Activated naive CD4-positive, alpha-beta T cell treated with anti-CD3 and anti-CD28 coated beads, Interleukin-2, amount 10 ng/mL, durations not matched to agents 7 days and 5 days (primary cell): ENCODE measurements around the gene FAM83F.
A peak's percentile ranks its signal among the peaks of the same experiment; 100 is the strongest.

Experiments used
- CTCF ChIA-PET: fragments of 350-600 bp; sonication (Branson Sonifier 250); formaldehyde crosslinking; loops from one replicate; lab custom pipeline; 2021; ENCODE audit warnings: antibody characterized with exemption; lab: Charles Lee
- DNase-seq: peaks from one replicate; pipeline ENCODE4 v3.0.0-alpha.2; 2020
- H3K27ac Mint-ChIP-seq: one replicate; pipeline ENCODE4 v1.8.0; 2021; ENCODE audit warnings: mild to moderate bottlenecking, moderate library complexity, mixed read lengths
- H3K27me3 Mint-ChIP-seq: one replicate; pipeline ENCODE4 v1.8.0; 2021; ENCODE audit warnings: mild to moderate bottlenecking, mixed read lengths
- H3K36me3 Mint-ChIP-seq: one replicate; pipeline ENCODE4 v1.8.0; 2021; ENCODE audit warnings: mixed read lengths
- H3K4me1 Mint-ChIP-seq: one replicate; pipeline ENCODE4 v1.8.0; 2021; ENCODE audit warnings: mixed read lengths
- H3K4me3 Mint-ChIP-seq: one replicate; pipeline ENCODE4 v1.8.0; 2021; ENCODE audit warnings: mild to moderate bottlenecking, moderate library complexity, mixed read lengths
- H3K9me3 Mint-ChIP-seq: one replicate; pipeline ENCODE4 v1.8.0; 2021; ENCODE audit warnings: mixed read lengths

The FAM83F gene

GRCh38 chr22:40044870-40045834 lies 50.4 kb downstream of the FAM83F start:
- peak overlapping the region; percentile 86 for H3K4me3 Mint-ChIP-seq
- peak; percentile 84 for DNase-seq
- peaks cover 45% of the 10 kb centered on the region for H3K4me1 Mint-ChIP-seq
- no peaks in the 10 kb centered on the region for H3K9me3 Mint-ChIP-seq
- peaks cover 13% of the 10 kb centered on the region for H3K27me3 Mint-ChIP-seq
- CTCF ChIA-PET = interaction anchor here (0.6 to 2.4 kb wide), 8 partner anchors 9 to 511 kb away, joined by 3 to 28 read pairs (median 5); partner anchors contain the start of gene TNRC6B
- H3K27ac Mint-ChIP-seq = peak overlapping the region; percentile 97
- H3K36me3 Mint-ChIP-seq = peaks cover 9% of the 10 kb centered on the region

GRCh38 chr22:40046126-40046525 lies 51.4 kb downstream of the FAM83F start:
- Mint-ChIP-seq H3K4me3 (peak overlapping the region; percentile 75), H3K27me3 (peaks cover 5% of the 10 kb centered on the region), H3K9me3 (no peaks in the 10 kb centered on the region), H3K4me1 (peaks cover 53% of the 10 kb centered on the region), H3K36me3 (peaks cover 13% of the 10 kb centered on the region), H3K27ac (peak overlapping the region; percentile 84)
- DNase-seq = no peak
- CTCF ChIA-PET = interaction anchor here (1.0 kb wide), 1 partner anchor 302 kb away, joined by 6 read pairs; no protein-coding TSS in a partner anchor

GRCh38 chr22:40050258-40050657 lies 55.5 kb downstream of the FAM83F start:
- Mint-ChIP-seq H3K27me3 (no peaks in the 10 kb centered on the region), H3K9me3 (no peaks in the 10 kb centered on the region), H3K27ac (peak overlapping the region; percentile 83), H3K4me1 (peaks cover 73% of the 10 kb centered on the region), H3K36me3 (peaks cover 16% of the 10 kb centered on the region), H3K4me3 (no peak overlapping the region)
- CTCF ChIA-PET = no interaction called here
- DNase-seq = no peak

GRCh38 chr22:40051322-40051721 lies 56.6 kb downstream of the FAM83F start:
- Mint-ChIP-seq H3K27me3 (no peaks in the 10 kb centered on the region), H3K27ac (peak overlapping the region; percentile 42), H3K4me3 (no peak overlapping the region), H3K4me1 (peaks cover 77% of the 10 kb centered on the region), H3K36me3 (peaks cover 19% of the 10 kb centered on the region), H3K9me3 (no peaks in the 10 kb centered on the region)
- no peak for DNase-seq
- CTCF ChIA-PET = interaction anchor here (0.8 to 1.5 kb wide), 2 partner anchors 143 to 296 kb away, joined by 5 to 7 read pairs; no protein-coding TSS in a partner anchor

GRCh38 chr22:40053460-40053859 lies 58.7 kb downstream of the FAM83F start:
- no peak for DNase-seq
- H3K4me3 Mint-ChIP-seq = no peak overlapping the region
- peaks cover 84% of the 10 kb centered on the region for H3K4me1 Mint-ChIP-seq
- H3K27ac Mint-ChIP-seq = no peak overlapping the region
- CTCF ChIA-PET = interaction anchor here (0.6 to 1.5 kb wide), 3 partner anchors 18 to 295 kb away, joined by 3 to 4 read pairs (median 4); no protein-coding TSS in a partner anchor
- no peaks in the 10 kb centered on the region for H3K9me3 Mint-ChIP-seq
- peaks cover 21% of the 10 kb centered on the region for H3K36me3 Mint-ChIP-seq
- H3K27me3 Mint-ChIP-seq = no peaks in the 10 kb centered on the region

GRCh38 chr22:40054486-40054885 lies 59.7 kb downstream of the FAM83F start:
- peaks cover 19% of the 10 kb centered on the region for H3K36me3 Mint-ChIP-seq
- CTCF ChIA-PET = interaction anchor here (0.7 to 2.1 kb wide), 4 partner anchors 10 to 672 kb away, joined by 3 to 4 read pairs (median 4); no protein-coding TSS in a partner anchor
- no peaks in the 10 kb centered on the region for H3K27me3 Mint-ChIP-seq
- H3K4me1 Mint-ChIP-seq = peaks cover 87% of the 10 kb centered on the region
- H3K9me3 Mint-ChIP-seq = no peaks in the 10 kb centered on the region
- DNase-seq = no peak
- peak overlapping the region; percentile 97 for H3K27ac Mint-ChIP-seq
- no peak overlapping the region for H3K4me3 Mint-ChIP-seq

GRCh38 chr22:40055143-40055883 lies 60.6 kb downstream of the FAM83F start:
- Mint-ChIP-seq H3K27ac (peak overlapping the region; percentile 97), H3K4me3 (peak overlapping the region; percentile 61), H3K27me3 (no peaks in the 10 kb centered on the region), H3K9me3 (no peaks in the 10 kb centered on the region), H3K36me3 (peaks cover 17% of the 10 kb centered on the region), H3K4me1 (peaks cover 80% of the 10 kb centered on the region)
- CTCF ChIA-PET = interaction anchor here (0.7 to 2.1 kb wide), 5 partner anchors 32 to 671 kb away, joined by 3 to 4 read pairs (median 4); partner anchors contain the start of gene TNRC6B
- DNase-seq = peak; percentile 35

GRCh38 chr22:40056154-40056553 lies 61.4 kb downstream of the FAM83F start:
- Mint-ChIP-seq H3K36me3 (peaks cover 14% of the 10 kb centered on the region), H3K27ac (peak overlapping the region; percentile 97), H3K4me1 (peaks cover 72% of the 10 kb centered on the region), H3K9me3 (no peaks in the 10 kb centered on the region), H3K27me3 (no peaks in the 10 kb centered on the region), H3K4me3 (peak overlapping the region; percentile 61)
- no peak for DNase-seq
- CTCF ChIA-PET = interaction anchor here (0.9 to 2.1 kb wide), 6 partner anchors 31 to 138 kb away, joined by 3 to 4 read pairs (median 3); partner anchors contain the start of gene TNRC6B

GRCh38 chr22:40056559-40056958 lies 61.8 kb downstream of the FAM83F start:
- Mint-ChIP-seq H3K4me3 (no peak overlapping the region), H3K36me3 (peaks cover 10% of the 10 kb centered on the region), H3K27me3 (no peaks in the 10 kb centered on the region), H3K9me3 (no peaks in the 10 kb centered on the region), H3K27ac (peak overlapping the region; percentile 97), H3K4me1 (peaks cover 68% of the 10 kb centered on the region)
- DNase-seq = no peak
- CTCF ChIA-PET = interaction anchor here (0.6 to 1.3 kb wide), 4 partner anchors 31 to 292 kb away, joined by 3 to 4 read pairs (median 3); no protein-coding TSS in a partner anchor

GRCh38 chr22:40057652-40058051 lies 62.9 kb downstream of the FAM83F start:
- no peak for DNase-seq
- Mint-ChIP-seq H3K4me1 (peaks cover 61% of the 10 kb centered on the region), H3K27ac (peak overlapping the region; percentile 35), H3K9me3 (no peaks in the 10 kb centered on the region), H3K27me3 (no peaks in the 10 kb centered on the region), H3K36me3 (peaks cover 9% of the 10 kb centered on the region), H3K4me3 (no peak overlapping the region)
- CTCF ChIA-PET = no interaction called here

GRCh38 chr22:40058265-40058664 lies 63.5 kb downstream of the FAM83F start:
- H3K36me3 Mint-ChIP-seq = peaks cover 8% of the 10 kb centered on the region
- H3K9me3 Mint-ChIP-seq = no peaks in the 10 kb centered on the region
- no peaks in the 10 kb centered on the region for H3K27me3 Mint-ChIP-seq
- CTCF ChIA-PET = interaction anchor here (0.9 kb wide), 1 partner anchor 18 kb away, joined by 3 read pairs; no protein-coding TSS in a partner anchor
- peak overlapping the region; percentile 43 for H3K27ac Mint-ChIP-seq
- H3K4me3 Mint-ChIP-seq = peak overlapping the region; percentile 21
- peak; percentile 37 for DNase-seq
- peaks cover 57% of the 10 kb centered on the region for H3K4me1 Mint-ChIP-seq

GRCh38 chr22:40065981-40066380 lies 71.2 kb downstream of the FAM83F start:
- CTCF ChIA-PET = no interaction called here
- Mint-ChIP-seq H3K27me3 (no peaks in the 10 kb centered on the region), H3K27ac (no peak overlapping the region), H3K9me3 (no peaks in the 10 kb centered on the region), H3K4me1 (peaks cover 26% of the 10 kb centered on the region), H3K4me3 (no peak overlapping the region), H3K36me3 (peaks cover 4% of the 10 kb centered on the region)
- no peak for DNase-seq

GRCh38 chr22:40067639-40068038 lies 72.9 kb downstream of the FAM83F start:
- Mint-ChIP-seq H3K4me3 (no peak overlapping the region), H3K36me3 (peaks cover 4% of the 10 kb centered on the region), H3K9me3 (no peaks in the 10 kb centered on the region), H3K27me3 (no peaks in the 10 kb centered on the region), H3K27ac (no peak overlapping the region), H3K4me1 (peaks cover 29% of the 10 kb centered on the region)
- no peak for DNase-seq
- CTCF ChIA-PET = interaction anchor here (0.6 kb wide), 1 partner anchor 184 kb away, joined by 3 read pairs; no protein-coding TSS in a partner anchor
